K562 (cell line): ENCODE measurements around the gene SIGLEC9. TPM values are rescaled to one million over a fixed set of nuclear protein-coding genes. Genes with fewer than 3 reads are reported as not detected.

ENCODE experiments used
- ATAC-seq: fragments of 200-7000 bp; cut with Tn5 transposase; 3 replicates; pipeline ENCODE4 v1.9.1; 2020; ENCODE audit warnings: moderate library complexity
- BruUV-seq: library from RNA; stranded (reverse); fragments of 400-500 nt; replicated peaks from 2 replicates; lab custom pipeline; 2021; lab: Mats Ljungman, UMichigan
- CTCF ChIA-PET: fragments of 300-600 bp; formaldehyde crosslinking; extraction: SDS; loops from one replicate; lab custom pipeline; 2021; ENCODE audit warnings: low intra/inter-chr PET ratio; lab: Yijun Ruan, JAX
- POLR2A ChIA-PET: fragments of 300-600, 350-650 bp; sonication (Branson Sonifier 250); formaldehyde crosslinking; extraction: SDS; loops from one replicate; lab custom pipeline; 2021; ENCODE audit warnings: antibody characterized with exemption, inconsistent platforms; lab: Yijun Ruan, JAX
- DNase-seq, 4 experiments: peaks; one replicate each; pipeline versions ENCODE4 v3.0.0 to v3.0.0-alpha.2; 2011 to 2018; ENCODE audit warnings: low spot score in 3 of 4, mixed read lengths in 3 of 4; ENCODE audit errors: extremely low read depth in 1 of 4
- FAIRE-seq: peaks from 2 replicates; lab custom pipeline; 2011; peaks lifted over from hg19 to GRCh38; lab: Jason Lieb, UNC
- H2AFZ ChIP-seq: 2 replicates; pipeline ENCODE4 v1.6.0; 2011; ENCODE audit warnings: low read depth, low read length, control low read depth, inconsistent platforms
- H3K27ac ChIP-seq: fragments of 200-600 bp; 3 replicates; pipeline ENCODE4 v1.8.0; 2011; ENCODE audit warnings: low read depth, mild to moderate bottlenecking, control low read depth, inconsistent platforms, low read length, moderate library complexity, mixed read lengths; ENCODE audit errors: extremely low read depth
- H3K27me3 ChIP-seq, 2 experiments: fragments of 300-600 bp in 1 of 2; 2 replicates in 1 of 2; 3 replicates in 1 of 2; pipeline versions ENCODE4 v1.6.0 to v1.8.0; 2011; ENCODE audit warnings: inconsistent platforms in 2 of 2, low read length in 2 of 2, mild to moderate bottlenecking in 1 of 2, mixed read lengths in 1 of 2, moderate library complexity in 1 of 2; ENCODE audit not compliant: control insufficient read depth in 2 of 2, insufficient read depth in 2 of 2
- H3K36me3 ChIP-seq: fragments of 300-600 bp; 3 replicates; pipeline ENCODE4 v1.8.0; 2011; ENCODE audit warnings: mild to moderate bottlenecking, low read length, inconsistent platforms; ENCODE audit not compliant: control insufficient read depth, insufficient read depth
- H3K4me1 ChIP-seq, 2 experiments: fragments of 200-600 bp in 1 of 2; replicated peaks in 1 of 2; 2 replicates in 1 of 2; 3 replicates in 1 of 2; pipeline versions ENCODE4 v1.5.1 to v1.8.0; 2011; ENCODE audit warnings: inconsistent platforms in 2 of 2, low read length in 2 of 2, mild to moderate bottlenecking in 1 of 2, mixed read lengths in 1 of 2, moderate library complexity in 1 of 2; ENCODE audit not compliant: control insufficient read depth in 2 of 2, insufficient read depth in 2 of 2
- H3K4me2 ChIP-seq: 2 replicates; pipeline ENCODE4 v1.6.1; 2011; ENCODE audit warnings: low read length, control low read depth, inconsistent platforms, mixed read lengths; ENCODE audit not compliant: insufficient read depth
- H3K4me3 ChIP-seq: fragments of 200-600 bp; sonication (generic), shearing (Covaris generic); 2 replicates; pipeline ENCODE4 v1.5.1; 2016; ENCODE audit warnings: control low read depth, inconsistent platforms
- H3K79me2 ChIP-seq: fragments of 200-600 bp; 3 replicates; pipeline ENCODE4 v1.8.0; 2011; ENCODE audit warnings: low read length, inconsistent platforms; ENCODE audit not compliant: control insufficient read depth, insufficient read depth
- H3K9ac ChIP-seq, 2 experiments: 2 replicates each; pipeline versions ENCODE4 v1.6.0 to v1.6.1; 2011; ENCODE audit warnings: low read depth in 2 of 2, low read length in 2 of 2, control low read depth in 1 of 2, inconsistent platforms in 1 of 2, mild to moderate bottlenecking in 1 of 2, mixed read lengths in 1 of 2; ENCODE audit not compliant: insufficient read depth in 1 of 2
- H3K9me1 ChIP-seq: one replicate; pipeline ENCODE4 v1.6.0; 2011; ENCODE audit warnings: inconsistent platforms, mild to moderate bottlenecking, low read length, moderate library complexity; ENCODE audit not compliant: control insufficient read depth, insufficient read depth
- H3K9me3 ChIP-seq: replicated peaks from 2 replicates; pipeline ENCODE4 v1.5.1; 2011; ENCODE audit warnings: low read depth, low read length, inconsistent platforms; ENCODE audit not compliant: control insufficient read depth, insufficient read depth
- H4K20me1 ChIP-seq: replicated peaks from 2 replicates; pipeline ENCODE4 v1.6.1; 2011; ENCODE audit warnings: low read length, inconsistent platforms, mixed read lengths; ENCODE audit not compliant: control insufficient read depth, insufficient read depth
- ADNP ChIP-seq: fragments of 200-800 bp; sonication (Bioruptor generic); IDR thresholded peaks from 2 replicates; pipeline ENCODE4 v1.6.1; 2016; ENCODE audit warnings: missing genetic modification characterization, missing compliant biosample characterization
- CBFB ChIP-seq: sonication (generic); formaldehyde crosslinking; IDR thresholded peaks from 2 replicates; pipeline ENCODE4 v1.4.0; 2020; ENCODE audit warnings: mild to moderate bottlenecking, missing genetic modification reagents
- IRF1 ChIP-seq: sonication (generic); formaldehyde crosslinking; IDR thresholded peaks from 2 replicates; pipeline ENCODE4 v1.8.0; 2022; ENCODE audit warnings: missing genetic modification reagents, mild to moderate bottlenecking, borderline replicate concordance
- JUN ChIP-seq, 2 experiments: sonication (generic) in 1 of 2; formaldehyde crosslinking in 1 of 2; IDR thresholded peaks; 2 replicates each; pipeline versions ENCODE4 v1.6.1 to v1.8.0; 2012 to 2022; ENCODE audit warnings: borderline replicate concordance in 2 of 2, mild to moderate bottlenecking in 2 of 2, improper control_type of control experiment in 1 of 2, low read depth in 1 of 2, low read length in 1 of 2, missing genetic modification reagents in 1 of 2
- LEF1 ChIP-seq: fragments of 450-650 bp; IDR thresholded peaks from 2 replicates; pipeline ENCODE4 v1.6.1; 2016; ENCODE audit warnings: mild to moderate bottlenecking
- MECOM ChIP-seq: fragments of 250-450 bp; sonication (Bioruptor Pico); IDR thresholded peaks from 2 replicates; pipeline ENCODE4 v1.8.0; 2022; ENCODE audit warnings: inconsistent platforms
- TEAD4 ChIP-seq, 2 experiments: sonication (generic) in 1 of 2; formaldehyde crosslinking in 1 of 2; IDR thresholded peaks; 2 replicates each; pipeline versions ENCODE4 v1.6.1 to v1.8.0; 2012 to 2022; ENCODE audit warnings: borderline replicate concordance in 1 of 2, inconsistent platforms in 1 of 2, low read length in 1 of 2, mild to moderate bottlenecking in 1 of 2, missing genetic modification reagents in 1 of 2
- ZBTB33 ChIP-seq: sonication (generic); formaldehyde crosslinking; IDR thresholded peaks from 2 replicates; pipeline ENCODE4 v1.8.1; 2023; ENCODE audit warnings: mild to moderate bottlenecking, missing genetic modification reagents
- ZC3H8 ChIP-seq: fragments of 450-650 bp; IDR thresholded peaks from 2 replicates; pipeline ENCODE4 v1.6.1; 2017
- ZNF347 ChIP-seq: fragments of 450-650 bp; formaldehyde crosslinking; IDR thresholded peaks from 2 replicates; pipeline ENCODE4 v1.4.0; 2020; ENCODE audit warnings: low read depth, mild to moderate bottlenecking, moderate library complexity
- WGBS: fragments of 100-300 bp; shearing (Covaris generic); methylation state at CpG from one replicate; pipeline ENCODE4 v1.1.6; 2016; ENCODE audit warnings: low coverage, mixed read lengths; ENCODE audit not compliant: insufficient coverage; ENCODE audit errors: missing lambda C conversion rate; 5-methylcytosine and 5-hydroxymethylcytosine counted together
- in situ Hi-C: fragments of 300-500 bp; cut with MboI; formaldehyde crosslinking; loops from 4 replicates; pipeline ENCODE4 v1.15.0; 2018; ENCODE audit warnings: inconsistent platforms, mixed read lengths
- intact Hi-C: fragments of 100-400 bp; cut with micrococcal nuclease; formaldehyde crosslinking; loops from 2 replicates; pipeline ENCODE4 v1.14.2; 2022
- polyA plus RNA-seq, 8 experiments: library from polyadenylated mRNA; depleted of rRNA in 4 of 8; stranded (reverse) in 5 of 8; unstranded in 3 of 8; fragments of >200 nt; fragmentation: Nextera tagmentation in 2 of 8; fragmentation: Illumina TruSeq in 1 of 8; extraction: Ambion mirVana in 2 of 8; extraction: Trizol in 1 of 8; gene quantifications; 2 replicates each; pipeline versions ENCODE4 v1.2.1 to v1.2.3, GENCODE V29; 2011 to 2014; ENCODE audit warnings: inconsistent platforms in 1 of 8, missing spikeins in 1 of 8
- total RNA-seq, 7 experiments: library from RNA; depleted of rRNA in 6 of 7; stranded (reverse); fragments of >200 nt in 6 of 7; fragmentation: Illumina TruSeq in 2 of 7; extraction: Trizol in 2 of 7; gene quantifications; 2 replicates each; pipeline versions ENCODE4 v1.2.1 to v1.2.3, GENCODE V29; 2011 to 2021; ENCODE audit warnings: low replicate concordance in 1 of 7
- TF ChIP-seq, protein P1 (sequence below), 2 experiments: IDR thresholded peaks; 2 replicates each; pipeline ENCODE4 v1.6.1; 2012; ENCODE audit warnings: improper control_type of control experiment in 2 of 2, low read depth in 2 of 2, low read length in 2 of 2, borderline replicate concordance in 1 of 2

SIGLEC9 gene
- total and polyA plus RNA-seq, 9 of the 15 experiments (the other 6 are each of a cell fraction or from before 2014, with no cell fraction given) = 0.09 to 0.34 (median 0.22) TPM; not detected in 4

- TF ChIP-seq IRF1 (CRISPR knock-in tag) = no peak
- 0 out of 2 replicates have a peak, but pooled peaks have one; percentile 16 for TF ChIP-seq LEF1
- 0 out of 2 replicates have a peak, but pooled peaks have one; percentile 41 for TF ChIP-seq ZBTB33
Measured at GRCh38 chr19:51107406-51108065, 17.2 kb upstream of the SIGLEC9 start (continued).

DNA sequence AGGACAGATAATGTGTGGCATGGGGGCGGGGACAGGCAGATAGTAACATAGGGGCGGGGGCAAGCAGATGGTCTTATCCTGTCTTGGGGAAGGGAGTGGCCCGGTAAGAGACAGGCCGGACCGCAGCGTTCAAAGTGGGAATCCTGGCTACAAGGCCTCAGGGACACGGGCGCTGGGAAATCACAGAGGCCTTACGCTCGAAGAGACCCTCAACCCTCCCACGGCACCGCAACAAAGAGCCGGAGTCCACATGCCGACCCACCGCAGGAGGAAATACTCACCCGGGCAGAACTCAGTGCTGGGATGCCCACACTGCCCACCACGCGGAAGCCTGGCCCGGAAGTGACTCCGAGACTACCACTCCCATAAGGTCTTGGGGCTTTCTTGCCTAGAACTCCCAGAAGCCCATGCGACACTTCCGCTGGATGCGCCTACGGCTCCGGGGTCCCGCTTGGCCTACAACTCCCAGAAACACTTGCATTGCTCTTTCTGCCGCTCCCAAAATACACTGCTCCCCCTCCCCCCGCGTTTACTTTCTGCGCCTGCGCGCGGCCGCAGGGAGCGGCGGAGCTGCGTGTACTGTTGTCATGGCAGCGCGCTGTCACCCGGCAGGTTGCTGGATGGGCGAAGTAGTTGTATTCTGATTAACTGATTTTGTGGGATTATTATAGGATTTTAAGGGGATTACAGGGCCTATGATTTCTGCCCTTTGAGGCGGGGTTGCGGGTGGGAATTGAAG, 16.5 kb upstream of the SIGLEC9 start, which contains the start of gene CTU1:
Gene CTU1 (minus strand): TSS at position 344 of the 739 bp plus-strand sequence. CDS start 3,840 bp downstream, outside the sequence.
- ChIA-PET CTCF (interaction anchor here (1.5 kb wide), 1 partner anchor 14 kb away, joined by 5 read pairs; no protein-coding TSS in a partner anchor), POLR2A (interaction anchor here (0.6 to 1.0 kb wide), 3 partner anchors 16 to 106 kb away, joined by 3 to 4 read pairs (median 4); partner anchors contain the start of gene SIGLEC9)
- H4K20me1 ChIP-seq = no peaks in the 10 kb centered on the region
- intact Hi-C loops (no loop called here), in situ Hi-C loops (no loop called here)
- no peaks in the 10 kb centered on the region for H3K9me3 ChIP-seq
- peaks cover 28% of the 10 kb centered on the region for H3K79me2 ChIP-seq
- peaks cover 3 to 20% of the 10 kb centered on the region in 2 experiments; a peak in 4 of 5 replicates for H3K27me3 ChIP-seq
- WGBS = 2% methylated on average over 40 of the region's 43 CpGs
- no TSS peak for BruUV-seq
- ATAC-seq = peak; percentile 99
- H3K27ac ChIP-seq = peak within 1 kb of the TSS; percentile 81
- peak; percentile 100 for FAIRE-seq
- peak within 1 kb of the TSS; percentile 85 to 94 for H3K9ac ChIP-seq
- peaks cover 21% of the 10 kb centered on the region; the same call in 2 of the 3 replicates for H3K36me3 ChIP-seq
- H3K4me1 ChIP-seq = peaks cover 9 to 22% of the 10 kb centered on the region in 2 experiments; a peak in 4 of 5 replicates
- H3K4me2 ChIP-seq = peak within 1 kb of the TSS; percentile 92
- H3K9me1 ChIP-seq = no peaks in the 10 kb centered on the region
- peak within 1 kb of the TSS; percentile 96 for H2AFZ ChIP-seq
- peak; percentile 94 to 99 (median 96) for DNase-seq
- peak within 1 kb of the TSS; percentile 63 for H3K4me3 ChIP-seq
- TF ChIP-seq TEAD4 (IDR thresholded peaks at IDR 0.05; ENCODE audit: low read length) (no peak), TEAD4 (CRISPR knock-in tag; IDR thresholded peaks at IDR 0.05; ENCODE audit: borderline replicate concordance) (no peak), ZC3H8 (no peak), CBFB (CRISPR knock-in tag) (no peak), JUN (IDR thresholded peaks at IDR 0.05; ENCODE audit: borderline replicate concordance, low read depth, low read length) (peak; percentile 41; the same call in 1 of the 2 replicates), JUN (CRISPR knock-in tag; IDR thresholded peaks at IDR 0.05; ENCODE audit: borderline replicate concordance) (no peak), ZNF347 (CRISPR knock-in tag) (no peak), MECOM (no peak), ADNP (no peak)
- TF ChIP-seq, protein P1, sequence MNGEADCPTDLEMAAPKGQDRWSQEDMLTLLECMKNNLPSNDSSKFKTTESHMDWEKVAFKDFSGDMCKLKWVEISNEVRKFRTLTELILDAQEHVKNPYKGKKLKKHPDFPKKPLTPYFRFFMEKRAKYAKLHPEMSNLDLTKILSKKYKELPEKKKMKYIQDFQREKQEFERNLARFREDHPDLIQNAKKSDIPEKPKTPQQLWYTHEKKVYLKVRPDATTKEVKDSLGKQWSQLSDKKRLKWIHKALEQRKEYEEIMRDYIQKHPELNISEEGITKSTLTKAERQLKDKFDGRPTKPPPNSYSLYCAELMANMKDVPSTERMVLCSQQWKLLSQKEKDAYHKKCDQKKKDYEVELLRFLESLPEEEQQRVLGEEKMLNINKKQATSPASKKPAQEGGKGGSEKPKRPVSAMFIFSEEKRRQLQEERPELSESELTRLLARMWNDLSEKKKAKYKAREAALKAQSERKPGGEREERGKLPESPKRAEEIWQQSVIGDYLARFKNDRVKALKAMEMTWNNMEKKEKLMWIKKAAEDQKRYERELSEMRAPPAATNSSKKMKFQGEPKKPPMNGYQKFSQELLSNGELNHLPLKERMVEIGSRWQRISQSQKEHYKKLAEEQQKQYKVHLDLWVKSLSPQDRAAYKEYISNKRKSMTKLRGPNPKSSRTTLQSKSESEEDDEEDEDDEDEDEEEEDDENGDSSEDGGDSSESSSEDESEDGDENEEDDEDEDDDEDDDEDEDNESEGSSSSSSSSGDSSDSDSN (IDR thresholded peaks at IDR 0.05; ENCODE audit: borderline replicate concordance in 1 of 2, low read depth in 2 of 2, low read length in 2 of 2) = no peak
